Astrocyte (in vitro differentiated cells and primary cell): ENCODE data around the gene RTL10. TPM values are rescaled to one million over a fixed set of nuclear protein-coding genes. Genes with fewer than 3 reads are reported as not detected.

ENCODE experiments used
- DNase-seq: peaks from one replicate; pipeline ENCODE4 v3.0.0-alpha.2; 2010; ENCODE audit warnings: low read depth
- FAIRE-seq: peaks from 2 replicates; lab custom pipeline; 2011; peaks lifted over from hg19 to GRCh38; lab: Jason Lieb, UNC
- H2AFZ ChIP-seq: 2 replicates; pipeline ENCODE4 v1.6.0; 2012; ENCODE audit warnings: low read depth, low read length, inconsistent platforms
- H3K27ac ChIP-seq: 2 replicates; pipeline ENCODE4 v1.5.1; 2011; ENCODE audit warnings: low read depth, low read length, inconsistent platforms
- H3K27me3 ChIP-seq: 2 replicates; pipeline ENCODE4 v1.6.0; 2011; ENCODE audit warnings: low read length, inconsistent platforms; ENCODE audit not compliant: insufficient read depth
- H3K36me3 ChIP-seq: 2 replicates; pipeline ENCODE4 v1.5.1; 2011; ENCODE audit warnings: low read length, inconsistent platforms; ENCODE audit not compliant: insufficient read depth
- H3K4me1 ChIP-seq: 2 replicates; pipeline ENCODE4 v1.5.1; 2011; ENCODE audit warnings: low read length, inconsistent platforms; ENCODE audit not compliant: insufficient read depth
- H3K4me2 ChIP-seq: 2 replicates; pipeline ENCODE4 v1.6.0; 2012; ENCODE audit warnings: low read length, inconsistent platforms
- H3K4me3 ChIP-seq: 2 replicates; pipeline ENCODE4 v1.5.1; 2011; ENCODE audit warnings: low read depth, mild to moderate bottlenecking, low read length, inconsistent platforms; ENCODE audit not compliant: insufficient read depth
- H3K79me2 ChIP-seq: 2 replicates; pipeline ENCODE4 v1.6.0; 2012; ENCODE audit warnings: mild to moderate bottlenecking, low read length, inconsistent platforms; ENCODE audit not compliant: insufficient read depth
- H3K9ac ChIP-seq: 2 replicates; pipeline ENCODE4 v1.6.0; 2012; ENCODE audit warnings: mild to moderate bottlenecking, low read length, inconsistent platforms
- H3K9me3 ChIP-seq: 2 replicates; pipeline ENCODE4 v1.5.1; 2012; ENCODE audit warnings: low read depth, mild to moderate bottlenecking, low read length, inconsistent platforms; ENCODE audit not compliant: insufficient read depth
- H4K20me1 ChIP-seq: 2 replicates; pipeline ENCODE4 v1.6.0; 2012; ENCODE audit warnings: low read length, inconsistent platforms; ENCODE audit not compliant: insufficient read depth
- H3K27ac Mint-ChIP-seq: one replicate; pipeline ENCODE4 v1.8.0; 2021; ENCODE audit warnings: mild to moderate bottlenecking, mixed read lengths; ENCODE audit not compliant: unreplicated experiment
- H3K27me3 Mint-ChIP-seq: one replicate; pipeline ENCODE4 v1.8.0; 2021; ENCODE audit warnings: low read depth, mixed read lengths; ENCODE audit not compliant: unreplicated experiment
- H3K36me3 Mint-ChIP-seq: one replicate; pipeline ENCODE4 v1.8.0; 2021; ENCODE audit warnings: low read depth, mixed read lengths; ENCODE audit not compliant: unreplicated experiment
- H3K4me1 Mint-ChIP-seq: one replicate; pipeline ENCODE4 v1.8.0; 2021; ENCODE audit warnings: low read depth, mixed read lengths; ENCODE audit not compliant: unreplicated experiment
- H3K4me3 Mint-ChIP-seq: one replicate; pipeline ENCODE4 v1.8.0; 2021; ENCODE audit warnings: mild to moderate bottlenecking, moderate library complexity, mixed read lengths; ENCODE audit not compliant: unreplicated experiment
- H3K9me3 Mint-ChIP-seq: one replicate; pipeline ENCODE4 v1.8.0; 2021; ENCODE audit warnings: mild to moderate bottlenecking, mixed read lengths; ENCODE audit not compliant: unreplicated experiment
- EZH2 ChIP-seq: IDR thresholded peaks from 2 replicates; pipeline ENCODE4 v1.6.1; 2012; ENCODE audit warnings: mild to moderate bottlenecking, low read length, inconsistent platforms; ENCODE audit not compliant: insufficient read depth
- total RNA-seq: library from RNA; stranded (reverse); gene quantifications from 2 replicates; pipeline ENCODE4 v1.2.1, GENCODE V29; 2021
- TF ChIP-seq, protein P1 (sequence below): IDR thresholded peaks from 2 replicates; pipeline ENCODE4 v1.5.1; 2011; ENCODE audit warnings: low read depth, mild to moderate bottlenecking, inconsistent platforms, low read length, moderate library complexity; ENCODE audit not compliant: insufficient read depth

RTL10 gene
- total RNA-seq, 1 donor from 2014 or later, result 43.0 TPM

DNA sequence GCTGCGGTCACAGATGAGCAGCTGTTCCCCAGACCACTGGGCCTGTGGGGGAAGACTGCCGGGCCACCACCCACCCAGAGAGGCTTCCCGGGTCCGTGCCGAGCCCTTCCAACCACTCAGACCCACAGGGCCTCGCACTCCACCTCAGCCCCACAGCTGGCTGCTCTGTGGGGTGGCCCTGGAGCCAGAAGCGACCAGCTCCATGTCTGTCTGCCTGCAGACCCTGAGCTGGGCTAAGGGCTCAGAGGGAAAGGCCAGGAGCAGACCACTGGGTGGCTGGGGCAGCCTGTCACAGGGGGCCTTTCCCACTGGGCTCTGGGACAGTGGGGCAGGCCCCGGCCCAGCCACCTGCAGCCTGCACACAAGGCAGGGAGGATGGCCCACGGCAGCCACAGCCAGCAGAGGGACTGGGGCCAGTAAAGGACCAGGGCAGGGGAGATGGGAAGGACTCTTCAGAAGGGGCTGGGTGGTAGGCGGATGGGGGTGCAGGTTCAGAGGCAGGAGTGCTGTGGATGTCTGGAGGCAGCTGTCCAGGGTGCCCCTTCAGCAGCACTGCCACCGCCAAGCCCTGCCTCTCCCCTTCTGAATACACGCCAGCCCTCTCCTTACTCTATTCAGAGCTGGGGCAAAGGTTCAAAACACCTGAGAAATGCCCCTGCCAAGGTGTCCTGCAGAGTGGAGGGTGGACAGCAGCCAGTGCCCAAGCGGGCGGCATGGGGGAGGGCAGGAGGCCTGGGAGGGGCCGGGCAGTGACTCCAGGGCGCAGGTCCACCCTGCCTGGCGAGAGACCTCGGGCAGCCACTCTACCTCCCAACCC, 32.2 kb downstream of the RTL10 start:
- Histone ChIP-seq H3K36me3 (no peaks in the 10 kb centered on the region), H3K79me2 (no peaks in the 10 kb centered on the region), H3K4me1 (no peaks in the 10 kb centered on the region), H3K4me3 (no peak overlapping the region), H3K9me3 (no peaks in the 10 kb centered on the region), H3K27me3 (no peaks in the 10 kb centered on the region), H3K4me2 (no peak overlapping the region), H4K20me1 (peaks cover 8% of the 10 kb centered on the region), H2AFZ (no peak overlapping the region), H3K27ac (no peak overlapping the region), H3K9ac (no peak overlapping the region)
- TF ChIP-seq, protein P1, sequence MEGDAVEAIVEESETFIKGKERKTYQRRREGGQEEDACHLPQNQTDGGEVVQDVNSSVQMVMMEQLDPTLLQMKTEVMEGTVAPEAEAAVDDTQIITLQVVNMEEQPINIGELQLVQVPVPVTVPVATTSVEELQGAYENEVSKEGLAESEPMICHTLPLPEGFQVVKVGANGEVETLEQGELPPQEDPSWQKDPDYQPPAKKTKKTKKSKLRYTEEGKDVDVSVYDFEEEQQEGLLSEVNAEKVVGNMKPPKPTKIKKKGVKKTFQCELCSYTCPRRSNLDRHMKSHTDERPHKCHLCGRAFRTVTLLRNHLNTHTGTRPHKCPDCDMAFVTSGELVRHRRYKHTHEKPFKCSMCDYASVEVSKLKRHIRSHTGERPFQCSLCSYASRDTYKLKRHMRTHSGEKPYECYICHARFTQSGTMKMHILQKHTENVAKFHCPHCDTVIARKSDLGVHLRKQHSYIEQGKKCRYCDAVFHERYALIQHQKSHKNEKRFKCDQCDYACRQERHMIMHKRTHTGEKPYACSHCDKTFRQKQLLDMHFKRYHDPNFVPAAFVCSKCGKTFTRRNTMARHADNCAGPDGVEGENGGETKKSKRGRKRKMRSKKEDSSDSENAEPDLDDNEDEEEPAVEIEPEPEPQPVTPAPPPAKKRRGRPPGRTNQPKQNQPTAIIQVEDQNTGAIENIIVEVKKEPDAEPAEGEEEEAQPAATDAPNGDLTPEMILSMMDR, result no peak
- TF ChIP-seq EZH2, result no peak
- H3K4me3 Mint-ChIP-seq, result no peak overlapping the region
- H3K9me3 Mint-ChIP-seq, result no peaks in the 10 kb centered on the region
- peaks cover under 1% of the 10 kb centered on the region for H3K27me3 Mint-ChIP-seq
- H3K4me1 Mint-ChIP-seq, result no peaks in the 10 kb centered on the region
- DNase-seq (no peak), FAIRE-seq (no peak)
- peaks cover 4% of the 10 kb centered on the region for H3K36me3 Mint-ChIP-seq
- no peak overlapping the region for H3K27ac Mint-ChIP-seq

GRCh38 chr22:19821523-19822300, 33.0 kb downstream of the RTL10 start:
- no peaks in the 10 kb centered on the region for H3K4me1 ChIP-seq
- H3K79me2 ChIP-seq, result no peaks in the 10 kb centered on the region
- DNase-seq, result no peak
- no peak overlapping the region for H3K9ac ChIP-seq
- H3K27me3 ChIP-seq, result no peaks in the 10 kb centered on the region
- Mint-ChIP-seq H3K4me3 (no peak overlapping the region), H3K27ac (no peak overlapping the region), H3K36me3 (peaks cover 4% of the 10 kb centered on the region), H3K9me3 (no peaks in the 10 kb centered on the region), H3K27me3 (peaks cover 4% of the 10 kb centered on the region), H3K4me1 (no peaks in the 10 kb centered on the region)
- no peak overlapping the region for H3K4me3 ChIP-seq
- no peak for FAIRE-seq
- TF ChIP-seq, protein P1, result no peak
- no peak for TF ChIP-seq EZH2
- no peak overlapping the region for H3K4me2 ChIP-seq
- H3K36me3 ChIP-seq, result no peaks in the 10 kb centered on the region
- H3K27ac ChIP-seq, result no peak overlapping the region
- no peaks in the 10 kb centered on the region for H3K9me3 ChIP-seq
- H2AFZ ChIP-seq, result no peak overlapping the region
- peaks cover 8% of the 10 kb centered on the region for H4K20me1 ChIP-seq
